ENCODE results near the gene OR6B3.

- TF ChIP-seq CTCF (conservative IDR thresholded peaks at IDR 0.05; ENCODE audit: low read length), result no peak
- no peak for TF ChIP-seq EZH2phosphoT487 (IDR thresholded peaks at IDR 0.05; ENCODE audit: borderline replicate concordance, low read depth, low read length)
These were observed 25.3 kb upstream of the OR6B3 start for GRCh38 chr2:240078631-240079030.

All from OCI-LY7 (cell line).